Astrocyte (in vitro differentiated cells and primary cell): ENCODE results near the gene EPS8.

Experiments used
- CTCF ChIP-seq: IDR thresholded peaks from 2 replicates; pipeline ENCODE4 v1.5.1; 2011; ENCODE audit warnings: low read depth, mild to moderate bottlenecking, inconsistent platforms, low read length, moderate library complexity; ENCODE audit not compliant: insufficient read depth
- EZH2 ChIP-seq: IDR thresholded peaks from 2 replicates; pipeline ENCODE4 v1.6.1; 2012; ENCODE audit warnings: mild to moderate bottlenecking, low read length, inconsistent platforms; ENCODE audit not compliant: insufficient read depth

- no peak for TF ChIP-seq CTCF
- TF ChIP-seq EZH2 = no peak
These were observed 180.2 kb downstream of the EPS8 start for GRCh38 chr12:15608941-15609340.
